Hippocampal formation (tissue), 2 donors: ENCODE measurements around the gene GTPBP4.

ENCODE experiments used
- DNase-seq, 2 donors: peaks; one replicate each; lab custom pipeline; 2025; lab: John Stamatoyannopoulos, UW

The GTPBP4 gene

GRCh38 chr10:966466-967235 is 21.6 kb upstream of the GTPBP4 start:
- no peak for DNase-seq

- DNase-seq = no peak
Observed at GRCh38 chr10:968546-969199, 19.6 kb upstream of the GTPBP4 start.

GRCh38 chr10:969473-970150 is 18.6 kb upstream of the GTPBP4 start:
- no peak for DNase-seq

- no peak for DNase-seq
Observed at GRCh38 chr10:970311-971149, 17.7 kb upstream of the GTPBP4 start.

- DNase-seq = no peak
Observed at GRCh38 chr10:971150-971542, 17.1 kb upstream of the GTPBP4 start.

- no peak for DNase-seq
Observed at GRCh38 chr10:971613-972012, 16.6 kb upstream of the GTPBP4 start.

- DNase-seq = no peak
Observed at GRCh38 chr10:972763-973162, 15.5 kb upstream of the GTPBP4 start.

GRCh38 chr10:974038-974784 is 14.0 kb upstream of the GTPBP4 start:
- DNase-seq = no peak

- DNase-seq = no peak
Observed at GRCh38 chr10:974785-975074, 13.5 kb upstream of the GTPBP4 start.

GRCh38 chr10:976316-976715 is 11.9 kb upstream of the GTPBP4 start:
- no peak for DNase-seq

GRCh38 chr10:978826-979421 is 9.3 kb upstream of the GTPBP4 start:
- DNase-seq = no peak

GRCh38 chr10:980468-981093 is 7.7 kb upstream of the GTPBP4 start:
- no peak for DNase-seq

GRCh38 chr10:983401-983800 is 4.8 kb upstream of the GTPBP4 start:
- DNase-seq = no peak

- no peak for DNase-seq
Observed at GRCh38 chr10:983971-984655, 4.1 kb upstream of the GTPBP4 start.

GRCh38 chr10:985361-985760 is 2.9 kb upstream of the GTPBP4 start:
- no peak for DNase-seq

- DNase-seq = no peak
Observed at GRCh38 chr10:986137-986825, 2.0 kb upstream of the GTPBP4 start.

GRCh38 chr10:986881-987619 is 1.2 kb upstream of the GTPBP4 start:
- no peak for DNase-seq

- no peak for DNase-seq
Observed at GRCh38 chr10:987620-987869, 689 bp upstream of the GTPBP4 start.
